Right lobe of liver (tissue), 4 donors: Measurements from ENCODE around the gene SULT4A1.
A peak's percentile ranks its signal among the peaks of the same experiment; 100 is the strongest.

Source experiments
- CTCF ChIP-seq, 4 donors: fragments of 200-600 bp in 3 of 4; fragments of 450-650 bp in 1 of 4; IDR thresholded peaks; one replicate each; pipeline versions ENCODE4 v1.5.1 to v1.8.0; 2016 to 2022; ENCODE audit warnings: antibody characterized with exemption in 4 of 4, mild to moderate bottlenecking in 2 of 4
- POLR2A ChIP-seq: fragments of 450-650 bp; IDR thresholded peaks from one replicate; pipeline ENCODE4 v1.6.1; 2017; ENCODE audit warnings: antibody characterized with exemption, mild to moderate bottlenecking
- donor health status: DM: no; HTN: no; CAD: no.
- donor health status: DM: no; HTN: no; CAD: no.
- donor health status: DM: no; HTN: yes; CAD: no.

DNA sequence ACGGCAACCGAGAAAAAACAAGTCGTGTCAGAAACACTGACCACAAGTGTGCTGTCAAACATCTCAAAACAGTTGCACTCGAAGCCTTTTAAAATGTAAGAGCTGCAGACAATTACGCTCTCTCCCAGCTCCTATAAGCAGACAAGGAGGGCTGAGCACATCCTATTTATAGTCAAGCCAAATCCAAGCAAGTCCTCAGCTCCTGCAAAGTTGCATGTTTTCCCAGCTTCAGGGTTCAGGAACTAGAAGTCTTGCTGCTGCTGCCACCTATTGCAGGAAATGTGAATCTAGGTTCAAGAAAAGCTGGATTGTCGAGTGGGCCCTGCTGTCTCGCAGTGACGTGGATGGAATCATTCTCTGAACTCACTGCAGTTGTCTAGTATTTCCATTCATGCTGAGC, 65.7 kb downstream of the SULT4A1 start:
- TF ChIP-seq CTCF (IDR thresholded peaks at IDR 0.05) (peak in 3 of 4 donors; percentile 18 to 40 (median 28)), POLR2A (no peak)
